ENCODE results near the gene ELOVL2. TPM values are rescaled to one million over a fixed set of nuclear protein-coding genes. Genes with fewer than 3 reads are reported as not detected.

Gene ELOVL2
- total RNA-seq, 3 donors from 2014 or later, result 0.12 to 0.63 TPM; not detected in 1

DNA sequence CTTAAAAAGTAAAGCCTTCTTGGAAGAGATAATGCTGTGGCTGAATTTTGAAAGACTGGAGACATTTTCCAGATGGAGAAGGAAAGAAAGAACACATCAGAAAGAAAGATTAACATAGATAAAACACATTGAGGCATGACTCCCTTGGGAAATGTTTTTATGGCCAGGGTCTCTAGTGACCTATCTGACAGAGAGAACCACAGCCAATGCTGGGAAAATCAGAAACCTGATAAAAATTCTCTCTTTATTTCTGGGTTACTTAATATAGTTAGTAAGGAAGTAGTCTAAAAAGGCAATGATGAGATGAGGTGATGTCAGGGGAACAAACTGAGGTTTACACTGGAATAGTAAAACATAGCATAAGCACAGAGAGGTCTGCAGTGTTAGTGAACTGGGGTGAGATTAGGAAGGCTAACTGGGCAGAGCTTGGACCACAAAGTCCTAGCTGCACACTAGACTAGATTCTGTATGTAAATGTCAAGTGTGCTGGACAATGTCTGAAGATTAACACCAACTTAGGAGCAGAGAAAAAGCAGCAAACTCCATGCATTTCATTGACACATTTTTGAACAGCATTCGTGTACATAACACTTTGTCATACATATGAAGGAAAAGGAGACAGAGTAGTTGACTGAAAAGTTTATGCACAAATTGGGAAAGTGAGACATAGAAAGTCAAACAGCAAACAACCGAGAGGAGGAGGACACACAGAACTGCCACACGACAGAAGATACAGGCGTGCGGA lies 31.0 kb downstream of the ELOVL2 start:
- DNase-seq, result no peak
- no peak for ATAC-seq
- Histone ChIP-seq H3K4me1 (ENCODE audit: low read depth) (no peaks in the 10 kb centered on the region), H3K9me3 (no peaks in the 10 kb centered on the region), H3K4me3 (no peak overlapping the region), H3K36me3 (ENCODE audit: low read depth) (no peaks in the 10 kb centered on the region)
- TF ChIP-seq, protein P1, sequence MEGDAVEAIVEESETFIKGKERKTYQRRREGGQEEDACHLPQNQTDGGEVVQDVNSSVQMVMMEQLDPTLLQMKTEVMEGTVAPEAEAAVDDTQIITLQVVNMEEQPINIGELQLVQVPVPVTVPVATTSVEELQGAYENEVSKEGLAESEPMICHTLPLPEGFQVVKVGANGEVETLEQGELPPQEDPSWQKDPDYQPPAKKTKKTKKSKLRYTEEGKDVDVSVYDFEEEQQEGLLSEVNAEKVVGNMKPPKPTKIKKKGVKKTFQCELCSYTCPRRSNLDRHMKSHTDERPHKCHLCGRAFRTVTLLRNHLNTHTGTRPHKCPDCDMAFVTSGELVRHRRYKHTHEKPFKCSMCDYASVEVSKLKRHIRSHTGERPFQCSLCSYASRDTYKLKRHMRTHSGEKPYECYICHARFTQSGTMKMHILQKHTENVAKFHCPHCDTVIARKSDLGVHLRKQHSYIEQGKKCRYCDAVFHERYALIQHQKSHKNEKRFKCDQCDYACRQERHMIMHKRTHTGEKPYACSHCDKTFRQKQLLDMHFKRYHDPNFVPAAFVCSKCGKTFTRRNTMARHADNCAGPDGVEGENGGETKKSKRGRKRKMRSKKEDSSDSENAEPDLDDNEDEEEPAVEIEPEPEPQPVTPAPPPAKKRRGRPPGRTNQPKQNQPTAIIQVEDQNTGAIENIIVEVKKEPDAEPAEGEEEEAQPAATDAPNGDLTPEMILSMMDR (IDR thresholded peaks at IDR 0.05), result no peak
- intact Hi-C loops (cut with DNase I, micrococcal nuclease), result no loop called here

DNA sequence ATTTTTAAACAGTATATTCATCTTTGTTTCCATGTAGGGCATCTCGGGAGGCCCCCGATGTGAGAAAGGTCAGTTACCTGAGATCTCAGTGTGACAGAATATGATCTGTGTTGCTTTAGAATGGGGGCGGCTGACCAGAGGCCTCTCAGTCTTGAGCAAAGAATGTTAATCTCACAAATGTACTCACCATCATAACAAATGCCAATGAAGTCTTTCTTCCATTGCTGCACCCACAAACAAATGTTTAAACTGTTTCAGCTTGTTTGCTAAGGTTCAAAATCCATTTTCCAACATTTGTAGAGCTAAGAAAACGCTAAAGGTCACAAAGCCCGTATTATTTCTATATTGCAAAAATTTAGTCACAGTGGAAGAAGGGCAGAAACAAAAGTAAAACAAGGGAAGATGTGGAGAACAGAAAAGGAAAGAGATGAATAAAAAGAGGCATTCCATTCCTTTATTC lies 31.8 kb downstream of the ELOVL2 start:
- TF ChIP-seq, protein P1 (IDR thresholded peaks at IDR 0.05), result no peak
- no peaks in the 10 kb centered on the region for H3K9me3 ChIP-seq
- H3K4me3 ChIP-seq, result no peak overlapping the region
- DNase-seq (no peak), ATAC-seq (no peak)
- no peaks in the 10 kb centered on the region for H3K4me1 ChIP-seq (ENCODE audit: low read depth)
- H3K36me3 ChIP-seq (ENCODE audit: low read depth), result no peaks in the 10 kb centered on the region
- intact Hi-C loops (cut with DNase I, micrococcal nuclease), result no loop called here

DNA sequence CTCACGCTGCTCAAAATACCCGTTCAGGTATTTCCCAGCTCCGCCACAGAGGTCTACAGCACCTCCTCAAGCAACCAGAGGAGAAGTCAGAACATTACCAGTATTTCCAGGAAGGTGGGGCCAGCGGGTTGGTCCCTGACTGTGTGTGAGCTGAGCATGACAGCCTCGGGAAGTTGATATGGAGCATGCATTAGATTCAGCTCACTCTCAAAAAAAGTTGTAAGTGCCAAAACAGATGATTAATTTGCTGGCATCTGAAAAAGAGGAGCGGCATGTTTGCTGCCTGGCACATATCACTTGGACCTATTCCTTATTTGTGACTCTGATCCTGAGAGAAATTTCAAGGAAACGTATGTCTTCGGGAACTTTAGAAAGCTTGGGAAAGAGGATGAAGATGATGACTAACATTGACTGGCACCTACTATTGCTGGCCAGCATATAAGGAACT lies 32.3 kb downstream of the ELOVL2 start:
- H3K36me3 ChIP-seq (ENCODE audit: low read depth), result no peaks in the 10 kb centered on the region
- ATAC-seq (no peak), DNase-seq (no peak)
- TF ChIP-seq, protein P1 (IDR thresholded peaks at IDR 0.05), result no peak
- intact Hi-C loops (cut with DNase I, micrococcal nuclease), result no loop called here
- H3K4me1 ChIP-seq (ENCODE audit: low read depth), result no peaks in the 10 kb centered on the region
- H3K9me3 ChIP-seq, result no peaks in the 10 kb centered on the region
- no peak overlapping the region for H3K4me3 ChIP-seq

- TF ChIP-seq, protein P1 (IDR thresholded peaks at IDR 0.05), result no peak
- no peak for DNase-seq
- H3K9me3 ChIP-seq, result no peaks in the 10 kb centered on the region
- no peaks in the 10 kb centered on the region for H3K4me1 ChIP-seq (ENCODE audit: low read depth)
- intact Hi-C loops (cut with DNase I, micrococcal nuclease), result no loop called here
- no peak overlapping the region for H3K4me3 ChIP-seq
- no peak for ATAC-seq
- H3K36me3 ChIP-seq (ENCODE audit: low read depth), result no peaks in the 10 kb centered on the region
Observed at GRCh38 chr6:11009353-11009752, 34.8 kb downstream of the ELOVL2 start.

DNA sequence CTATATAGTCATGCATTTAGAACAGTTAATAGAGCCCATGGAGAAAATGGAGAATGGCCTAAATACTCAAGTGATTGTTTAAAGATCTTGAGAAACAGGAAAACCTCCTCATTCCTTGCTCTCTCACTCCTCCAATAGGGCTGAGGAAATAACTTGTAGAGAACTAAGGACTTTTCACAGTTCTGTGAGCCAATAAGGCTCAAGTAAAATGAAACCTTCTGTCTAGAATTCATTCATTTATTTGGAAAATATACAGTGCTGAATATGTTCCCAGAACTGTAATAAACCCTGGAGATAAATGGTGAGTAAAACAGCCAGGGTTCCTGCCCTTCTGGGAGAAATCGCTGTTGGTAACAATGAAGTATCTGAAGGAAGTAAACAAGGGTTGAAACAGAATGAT lies 35.3 kb downstream of the ELOVL2 start:
- intact Hi-C loops (cut with DNase I, micrococcal nuclease), result no loop called here
- TF ChIP-seq, protein P1 (IDR thresholded peaks at IDR 0.05), result no peak

More for the DNA sequence above, 35.3 kb downstream of the ELOVL2 start:
- DNase-seq (no peak), ATAC-seq (no peak)
- no peaks in the 10 kb centered on the region for H3K4me1 ChIP-seq (ENCODE audit: low read depth)
- no peaks in the 10 kb centered on the region for H3K9me3 ChIP-seq
- H3K36me3 ChIP-seq (ENCODE audit: low read depth), result no peaks in the 10 kb centered on the region
- no peak overlapping the region for H3K4me3 ChIP-seq
